Osteocyte (in vitro differentiated cells): ENCODE results near the gene FOXK1. TPM values are rescaled to one million over a fixed set of nuclear protein-coding genes. Genes with fewer than 3 reads are reported as not detected.

Source experiments
- DNase-seq: peaks from one replicate; pipeline ENCODE4 v3.0.0; 2021; ENCODE audit warnings: mixed read lengths; ENCODE audit not compliant: unreplicated experiment; ENCODE audit errors: extremely low spot score
- H3K27ac Mint-ChIP-seq: one replicate; pipeline ENCODE4 v1.8.0; 2021; ENCODE audit warnings: mild to moderate bottlenecking, mixed read lengths; ENCODE audit not compliant: unreplicated experiment
- H3K27me3 Mint-ChIP-seq: one replicate; pipeline ENCODE4 v1.8.0; 2021; ENCODE audit warnings: mixed read lengths; ENCODE audit not compliant: unreplicated experiment
- H3K36me3 Mint-ChIP-seq: one replicate; pipeline ENCODE4 v1.8.0; 2021; ENCODE audit warnings: mixed read lengths; ENCODE audit not compliant: unreplicated experiment
- H3K4me1 Mint-ChIP-seq: one replicate; pipeline ENCODE4 v1.8.0; 2021; ENCODE audit warnings: mixed read lengths; ENCODE audit not compliant: unreplicated experiment
- H3K4me3 Mint-ChIP-seq: one replicate; pipeline ENCODE4 v1.8.0; 2021; ENCODE audit warnings: mild to moderate bottlenecking, moderate library complexity, mixed read lengths; ENCODE audit not compliant: unreplicated experiment
- H3K9me3 Mint-ChIP-seq: one replicate; pipeline ENCODE4 v1.8.0; 2021; ENCODE audit warnings: mixed read lengths; ENCODE audit not compliant: unreplicated experiment
- CTCF ChIP-seq: fragments of 200-600 bp; sonication (generic); IDR thresholded peaks from 2 replicates; pipeline ENCODE4 v1.5.0; 2021; ENCODE audit warnings: antibody characterized with exemption, mild to moderate bottlenecking, moderate library complexity
- microRNA-seq: library from miRNA; unstranded; fragments of <30 nt; microRNA quantifications from one replicate; pipeline ENCODE4 v1.1.0, GENCODE V29; 2020; ENCODE audit not compliant: unreplicated experiment
- total RNA-seq: library from RNA; stranded (reverse); gene quantifications from 2 replicates; pipeline ENCODE4 v1.2.1, GENCODE V29; 2021

FOXK1 gene
- total RNA-seq, 1 donor from 2014 or later: 56.2 TPM

- Mint-ChIP-seq H3K27ac (no peak overlapping the region), H3K4me3 (no peak overlapping the region), H3K9me3 (no peaks in the 10 kb centered on the region), H3K27me3 (no peaks in the 10 kb centered on the region), H3K4me1 (no peaks in the 10 kb centered on the region), H3K36me3 (no peaks in the 10 kb centered on the region)
- DNase-seq: no peak
- TF ChIP-seq CTCF: no peak
Measured at GRCh38 chr7:4820405-4820966, 138.4 kb downstream of the FOXK1 start.

Small RNA genes within 50 kb of the gene (microRNA-seq; reads per million reads assigned to microRNA genes)
- not detected for gene MIR4656

Other genes starting within 250 kb of the FOXK1 start
- 50.2 and 55.0 TPM in 2 replicates for gene AP5Z1, start 93.3 kb downstream of the FOXK1 start, total RNA-seq
- 0.10 and 0.13 TPM in 2 replicates for gene PAPOLB, start 179.7 kb downstream of the FOXK1 start, total RNA-seq
- gene RADIL, start 201.4 kb downstream of the FOXK1 start, total RNA-seq: 2.1 and 3.4 TPM in 2 replicates